Activated naive CD4-positive, alpha-beta T cell treated with Interleukin-2 at 50 U/mL for 16 hours (primary cell): ENCODE measurements around the gene MATK.

Experiments used
- DNase-seq: peaks from one replicate; pipeline ENCODE4 v3.0.0-alpha.2; 2020

MATK gene

GRCh38 chr19:3788996-3789778, 3.0 kb upstream of the MATK start:
- DNase-seq, result no peak

GRCh38 chr19:3785451-3785937, 687 bp downstream of the MATK start:
- DNase-seq, result peak; percentile 33

GRCh38 chr19:3784607-3785450, 1.4 kb downstream of the MATK start:
- no peak for DNase-seq

GRCh38 chr19:3783660-3784584, 2.3 kb downstream of the MATK start:
- peak; percentile 51 for DNase-seq

GRCh38 chr19:3782903-3783302, 3.3 kb downstream of the MATK start:
- no peak for DNase-seq

GRCh38 chr19:3782330-3782729, 3.9 kb downstream of the MATK start:
- no peak for DNase-seq

- no peak for DNase-seq
These were observed 4.6 kb downstream of the MATK start for GRCh38 chr19:3781603-3782002.

GRCh38 chr19:3780786-3781304, 5.3 kb downstream of the MATK start:
- DNase-seq, result no peak

- DNase-seq, result no peak
These were observed 7.1 kb downstream of the MATK start for GRCh38 chr19:3778899-3779723.

GRCh38 chr19:3778104-3778867, 7.9 kb downstream of the MATK start:
- DNase-seq, result no peak

- no peak for DNase-seq
These were observed 9.6 kb downstream of the MATK start for GRCh38 chr19:3776479-3777040.

GRCh38 chr19:3775831-3776230, 10.3 kb downstream of the MATK start:
- no peak for DNase-seq

- DNase-seq, result no peak
These were observed 10.8 kb downstream of the MATK start for GRCh38 chr19:3775374-3775711.

GRCh38 chr19:3774621-3775373, 11.4 kb downstream of the MATK start:
- no peak for DNase-seq

GRCh38 chr19:3773814-3774515, 12.2 kb downstream of the MATK start:
- DNase-seq, result no peak

- DNase-seq, result no peak
These were observed 14.2 kb downstream of the MATK start, which contains the start of gene RAX2 for GRCh38 chr19:3771906-3772455. TSS of gene RAX2 (minus strand) at chr19:3772228. CDS start at chr19:3771742, 486 bp downstream.

GRCh38 chr19:3771000-3771905, 14.9 kb downstream of the MATK start:
- DNase-seq, result no peak
